ENCODE measurements around the gene FBP1.

The FBP1 gene

DNA sequence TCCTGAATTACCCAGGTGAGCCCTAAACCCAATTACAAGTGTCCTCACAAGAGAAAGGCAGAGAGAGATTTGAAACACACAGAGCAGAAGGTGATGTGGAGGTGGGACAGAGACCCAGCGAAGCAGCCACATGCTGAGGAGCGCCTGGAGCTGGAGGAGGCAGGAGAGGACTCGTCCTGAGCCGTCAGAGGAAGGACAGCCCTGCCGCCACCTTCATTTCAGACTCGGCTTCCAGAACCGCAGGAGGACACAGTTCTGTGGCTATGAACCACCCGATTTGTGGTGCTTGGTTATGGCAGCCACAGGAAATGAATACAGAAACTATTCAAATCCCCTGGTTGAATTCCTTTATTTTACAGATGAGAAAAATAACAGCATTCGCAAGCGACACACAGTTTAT lies 16.4 kb upstream of the FBP1 start:
- DNase-seq: no peak

GRCh38 chr9:94654165-94654894 lies 15.0 kb upstream of the FBP1 start:
- DNase-seq: no peak

DNA sequence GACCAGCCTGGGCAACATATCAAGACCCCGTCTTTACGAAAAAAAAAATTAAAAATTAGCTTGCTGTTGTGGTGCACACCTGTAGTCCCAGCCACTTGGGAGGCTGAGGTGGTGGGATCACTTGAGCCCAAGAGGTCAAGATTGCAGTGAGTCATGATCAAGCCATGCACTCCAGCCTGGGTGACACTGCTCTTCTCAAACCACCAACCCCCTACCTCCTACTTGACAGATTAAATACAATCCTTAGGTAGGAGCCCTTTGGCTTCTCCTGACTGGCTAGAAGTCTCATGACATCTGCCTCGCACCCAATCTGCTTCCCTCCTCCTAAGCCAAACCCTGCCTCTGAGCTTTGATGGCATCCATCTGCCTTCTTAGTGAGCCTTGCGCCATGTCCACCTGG lies 11.6 kb upstream of the FBP1 start:
- no peak for DNase-seq

DNA sequence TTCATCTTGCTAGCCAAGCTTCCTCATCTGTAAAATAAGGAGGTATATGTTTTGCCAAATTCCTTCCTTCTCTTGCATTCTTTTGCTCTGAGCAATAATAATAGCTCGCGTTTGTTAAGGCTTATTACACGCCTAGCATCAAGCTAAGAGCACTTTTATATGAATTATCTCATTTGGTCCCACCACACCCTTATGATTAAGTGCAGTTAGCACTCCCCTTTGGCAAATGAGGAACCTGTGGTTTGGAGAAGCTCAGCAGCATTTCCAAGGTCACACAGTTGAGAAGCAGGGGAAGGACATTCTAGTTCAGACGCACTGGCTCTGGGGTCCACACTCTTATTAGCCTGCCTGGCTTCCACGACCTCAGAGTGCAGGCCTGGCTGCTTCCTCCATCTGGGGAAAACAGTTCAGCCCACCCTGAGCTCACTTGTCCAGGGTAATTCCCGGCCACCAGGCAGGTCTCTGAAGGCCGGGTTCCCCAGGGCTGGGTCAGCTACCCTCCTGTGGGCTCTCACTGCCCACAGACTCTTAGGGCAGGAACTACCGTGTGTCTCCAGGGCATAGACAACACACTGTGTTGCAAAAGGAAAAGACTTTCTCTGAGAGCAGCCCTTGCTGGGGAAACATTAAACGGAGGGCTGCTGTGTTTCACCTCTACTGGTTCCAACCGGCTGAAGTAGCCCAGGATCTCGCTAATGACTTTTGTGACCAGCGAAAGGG lies 9.9 kb upstream of the FBP1 start:
- DNase-seq: no peak

DNA sequence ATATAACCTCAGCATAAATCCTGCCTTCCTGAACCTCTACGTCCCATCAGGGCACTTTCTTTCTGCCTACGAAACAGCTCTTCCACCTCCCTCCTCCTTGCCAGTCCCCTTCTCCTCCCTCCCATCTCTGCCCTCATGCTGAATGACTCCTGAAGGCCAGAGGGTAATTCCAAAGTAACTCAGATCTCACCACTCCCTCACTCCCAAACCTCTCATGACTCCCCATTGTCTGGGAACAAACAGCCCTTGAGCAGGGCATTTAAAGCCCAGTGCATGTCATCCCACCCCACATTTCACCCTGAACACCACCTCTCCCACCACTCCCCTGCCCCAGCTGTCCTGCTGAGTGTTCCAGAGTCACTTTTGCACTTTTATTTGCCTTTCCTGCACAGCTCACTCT lies 8.9 kb upstream of the FBP1 start:
- no peak for DNase-seq

- DNase-seq: no peak
These were observed 6.6 kb upstream of the FBP1 start for GRCh38 chr9:94645901-94646300.

- no peak for DNase-seq
These were observed 5.2 kb upstream of the FBP1 start for GRCh38 chr9:94644543-94644942.

GRCh38 chr9:94643741-94644140 lies 4.4 kb upstream of the FBP1 start:
- no peak for DNase-seq

DNA sequence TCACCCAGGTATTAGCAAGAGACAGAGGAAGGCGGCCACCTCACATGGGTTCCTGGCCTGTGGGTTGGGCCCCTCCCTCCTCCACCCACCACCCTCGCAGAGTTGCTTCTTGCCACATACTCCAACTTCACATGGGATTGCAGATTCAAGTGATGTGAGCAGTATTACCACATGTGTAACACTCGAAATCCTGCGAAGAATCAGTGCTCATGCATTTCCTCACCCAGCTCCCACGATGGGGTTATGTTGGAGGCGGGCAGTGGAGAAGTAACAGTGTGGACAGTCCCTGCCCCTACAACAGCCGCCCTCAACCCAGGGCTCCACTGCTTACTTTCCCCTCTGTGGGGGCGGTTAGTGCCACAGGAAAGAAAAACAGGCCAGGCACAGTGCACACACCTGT lies 3.9 kb upstream of the FBP1 start:
- no peak for DNase-seq

DNA sequence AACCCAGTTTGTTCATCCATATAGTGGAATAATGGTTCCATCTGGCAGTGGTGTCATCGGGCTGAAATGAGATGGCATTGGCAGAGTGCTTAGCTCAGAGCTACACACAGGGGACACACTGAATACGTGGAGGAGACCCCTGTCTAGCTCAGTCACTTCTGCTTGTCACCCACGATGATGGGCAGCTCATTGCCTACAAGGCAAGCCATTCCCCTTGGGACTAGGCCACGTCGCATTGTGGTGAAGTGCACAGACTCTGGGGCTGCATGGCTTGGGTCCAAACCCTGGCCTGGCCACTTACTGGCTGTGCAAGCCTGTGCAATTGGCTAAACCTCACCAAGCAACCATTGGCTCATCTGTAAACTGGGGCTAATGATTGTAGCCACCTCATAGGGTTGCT lies 3.2 kb upstream of the FBP1 start:
- no peak for DNase-seq

DNA sequence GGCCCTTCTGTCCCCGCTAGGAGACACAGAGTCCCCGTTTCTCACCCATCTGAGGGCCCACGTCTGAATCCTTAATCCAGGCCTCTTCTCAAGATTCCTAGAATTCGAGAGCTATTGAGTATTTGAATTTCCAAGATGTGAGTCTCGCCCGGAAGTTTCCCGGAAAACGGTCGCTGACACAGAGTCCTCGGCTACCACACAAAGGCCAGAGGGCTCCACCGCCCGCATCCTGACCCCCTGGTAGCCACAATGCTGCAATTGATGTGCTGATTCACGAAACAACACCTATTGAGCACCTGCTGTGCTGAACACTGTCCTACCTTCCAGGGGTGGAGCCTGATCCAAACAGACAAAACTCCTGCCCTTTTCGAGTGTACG lies 670 bp upstream of the FBP1 start:
- DNase-seq: no peak

DNA sequence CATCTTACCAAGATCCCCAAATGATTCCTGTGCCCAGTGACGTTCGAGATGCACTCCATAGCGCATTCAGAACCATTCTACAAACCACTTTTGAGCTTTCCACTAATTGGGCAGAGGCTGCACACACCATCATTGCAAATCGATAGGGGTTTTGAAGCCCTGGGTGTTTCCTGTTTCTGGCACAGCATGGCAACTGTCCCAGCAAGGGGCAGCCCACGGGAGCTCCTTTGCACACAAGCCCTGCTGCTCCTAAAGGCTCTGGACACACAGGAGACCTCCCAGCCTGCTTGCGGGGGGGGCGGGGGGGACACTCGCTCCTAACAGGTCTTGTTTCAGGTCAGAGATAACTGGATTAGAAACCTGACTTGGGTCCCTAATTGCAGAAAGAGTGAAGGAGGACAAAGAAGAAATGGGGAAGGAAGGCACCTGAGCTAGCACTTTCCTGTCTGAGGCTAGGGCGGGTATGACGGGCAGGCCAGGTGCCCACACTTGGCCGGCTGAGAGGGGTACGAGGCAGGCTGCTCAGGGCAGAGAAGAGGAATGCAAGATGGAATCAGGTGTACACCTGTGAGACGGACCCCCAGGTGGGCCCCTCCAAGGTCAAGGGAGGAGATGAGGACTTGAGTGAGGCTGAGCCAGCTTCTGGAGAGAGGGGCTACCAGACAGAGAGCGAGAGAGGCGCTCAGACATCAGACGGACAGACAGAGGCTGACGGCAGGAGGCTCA lies 820 bp downstream of the FBP1 start:
- DNase-seq: no peak

DNA sequence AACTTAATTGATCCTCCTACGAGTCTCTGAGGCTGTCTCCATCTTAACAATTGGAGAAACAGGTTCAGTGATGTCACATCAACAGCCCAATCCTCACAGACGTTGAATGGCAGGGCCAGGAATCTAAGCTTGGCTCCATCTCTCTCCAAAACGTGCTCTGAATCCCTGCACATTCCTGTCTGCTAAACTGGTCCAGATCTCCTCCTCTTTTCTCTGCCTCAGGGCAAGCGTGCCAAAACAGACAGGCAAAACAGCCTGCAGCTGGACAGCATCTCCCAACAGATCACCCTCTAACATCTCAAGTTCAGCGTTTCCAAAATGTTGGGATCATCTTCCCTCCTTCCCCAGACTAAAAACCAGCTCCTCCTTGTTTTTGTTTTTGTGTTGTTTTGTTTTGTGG lies 6.6 kb downstream of the FBP1 start:
- DNase-seq: no peak

- no peak for DNase-seq
These were observed 7.7 kb downstream of the FBP1 start for GRCh38 chr9:94631599-94631998.

DNA sequence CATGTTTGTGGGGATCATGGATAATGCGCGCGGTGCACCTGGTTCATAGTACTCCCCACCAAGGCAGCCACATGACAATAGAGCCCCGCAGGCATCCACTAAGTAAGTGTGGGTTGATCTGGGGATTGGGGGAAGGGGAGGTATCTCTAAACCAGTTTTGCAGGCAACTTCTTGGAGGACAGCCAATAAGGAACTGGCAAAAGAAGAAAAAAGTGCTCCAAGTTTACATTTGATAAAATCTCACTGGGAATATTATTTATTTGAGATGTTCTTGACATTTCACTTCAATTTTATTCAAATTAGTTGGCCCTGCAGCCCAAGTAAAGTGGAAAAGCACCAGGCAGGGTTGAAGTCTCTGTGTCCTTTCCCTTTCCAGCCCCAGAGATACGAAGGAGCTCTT lies 8.5 kb downstream of the FBP1 start:
- no peak for DNase-seq

GRCh38 chr9:94630281-94630680 lies 9.0 kb downstream of the FBP1 start:
- DNase-seq: no peak

GRCh38 chr9:94627287-94627686 lies 12.0 kb downstream of the FBP1 start:
- no peak for DNase-seq

DNA sequence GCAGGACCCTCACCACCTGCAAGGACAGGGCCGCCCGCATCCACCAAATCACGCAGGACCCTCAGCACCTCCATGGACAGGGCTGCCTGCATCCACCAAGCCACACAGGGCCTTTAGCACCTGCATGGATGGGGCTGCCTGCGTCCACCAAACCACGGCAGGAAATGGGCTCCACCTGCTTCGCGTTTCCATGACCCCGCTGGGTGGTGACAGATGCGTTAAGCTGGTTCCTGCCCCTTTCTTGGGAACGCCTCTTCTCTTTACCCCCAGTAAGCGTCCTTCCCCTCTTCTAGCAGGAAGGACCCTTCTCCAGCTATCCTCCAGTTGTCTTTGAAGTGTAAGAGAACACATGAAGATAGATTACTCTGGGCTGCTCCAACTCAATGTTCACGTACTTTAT lies 13.5 kb downstream of the FBP1 start:
- DNase-seq: no peak

DNA sequence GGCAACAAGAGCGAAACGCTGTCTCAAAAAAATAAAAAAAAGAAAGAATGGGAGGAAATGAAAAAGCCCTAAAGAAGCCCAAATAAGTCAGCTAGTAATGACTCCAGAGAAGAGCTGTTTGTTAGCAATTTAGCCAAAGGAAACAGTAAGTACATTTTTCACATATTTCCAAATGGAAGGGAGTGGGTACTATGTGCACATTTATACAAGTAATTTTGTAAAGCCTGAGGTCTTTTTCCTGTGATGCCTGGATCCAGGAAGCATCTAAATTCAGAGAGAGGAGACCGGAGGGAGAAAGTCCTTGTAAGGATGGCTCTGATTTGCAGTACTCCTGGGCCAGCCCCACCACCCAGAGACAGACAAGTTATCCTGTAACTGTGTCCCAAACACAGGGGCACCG lies 14.7 kb downstream of the FBP1 start:
- DNase-seq: no peak

- no peak for DNase-seq
These were observed 16.1 kb downstream of the FBP1 start for GRCh38 chr9:94623253-94623652.

DNA sequence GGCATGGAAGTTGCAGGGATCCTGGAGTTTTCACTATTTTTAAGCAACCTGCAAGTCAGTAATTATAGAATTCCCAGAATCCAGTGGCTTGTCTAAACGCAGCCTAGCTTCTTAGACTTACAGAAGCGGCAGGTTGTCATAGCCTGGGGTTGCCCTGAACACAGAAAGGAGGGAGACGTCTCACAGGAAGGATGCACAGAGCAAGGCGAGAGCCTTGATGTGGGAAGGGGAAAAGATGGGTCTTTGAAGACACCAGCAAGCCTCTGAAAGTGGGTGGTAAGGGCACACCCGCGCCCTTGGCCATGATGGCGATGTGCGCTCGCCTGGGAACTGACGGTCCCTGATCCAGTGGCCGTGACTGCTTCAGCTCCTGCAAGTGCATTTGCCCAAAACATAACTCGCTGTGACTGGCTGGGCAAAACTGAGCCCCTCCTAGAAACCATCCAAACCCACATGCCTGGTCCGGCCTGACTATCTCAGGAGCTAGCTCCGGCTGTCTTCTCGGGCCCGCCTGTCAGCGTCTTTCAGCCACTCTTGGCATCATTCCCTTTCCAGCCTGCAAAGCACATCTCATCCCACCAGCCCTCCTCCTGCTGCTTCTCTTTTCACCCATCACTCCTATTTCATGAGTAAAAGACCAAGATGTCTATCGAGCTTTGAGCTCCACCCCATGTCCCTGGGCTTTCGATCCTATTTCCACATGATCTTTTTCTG lies 17.1 kb downstream of the FBP1 start:
- DNase-seq: no peak

DNA sequence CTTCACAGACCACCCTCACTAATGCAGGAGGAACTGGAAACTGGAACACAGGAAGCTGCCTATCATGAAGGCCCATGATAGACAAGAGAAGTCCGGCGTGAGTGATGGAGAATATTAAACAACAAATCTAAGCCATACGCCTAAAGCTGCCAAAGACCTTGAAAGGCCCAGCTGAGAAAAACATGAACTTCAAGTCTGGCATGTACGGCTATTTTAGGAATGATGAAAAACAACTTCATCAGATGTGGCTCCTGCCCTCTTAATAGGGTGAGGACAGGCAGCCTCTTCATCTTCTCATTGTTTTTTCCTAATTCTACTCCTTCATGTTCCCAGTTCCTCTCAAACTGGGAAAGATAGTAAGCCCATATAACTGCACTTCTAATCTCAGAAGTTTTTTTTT lies 20.3 kb downstream of the FBP1 start:
- no peak for DNase-seq

GRCh38 chr9:94613003-94613402 lies 26.3 kb downstream of the FBP1 start:
- no peak for DNase-seq

- no peak for DNase-seq
These were observed 27.2 kb downstream of the FBP1 start for GRCh38 chr9:94612071-94612470.
